ENCODE measurements around the gene LRRC1. TPM values are rescaled to one million over a fixed set of nuclear protein-coding genes. Genes with fewer than 3 reads are reported as not detected.

LRRC1 gene
- total RNA-seq, 4 donors from 2014 or later, result 23.2 to 38.5 (median 28.3) TPM

DNA sequence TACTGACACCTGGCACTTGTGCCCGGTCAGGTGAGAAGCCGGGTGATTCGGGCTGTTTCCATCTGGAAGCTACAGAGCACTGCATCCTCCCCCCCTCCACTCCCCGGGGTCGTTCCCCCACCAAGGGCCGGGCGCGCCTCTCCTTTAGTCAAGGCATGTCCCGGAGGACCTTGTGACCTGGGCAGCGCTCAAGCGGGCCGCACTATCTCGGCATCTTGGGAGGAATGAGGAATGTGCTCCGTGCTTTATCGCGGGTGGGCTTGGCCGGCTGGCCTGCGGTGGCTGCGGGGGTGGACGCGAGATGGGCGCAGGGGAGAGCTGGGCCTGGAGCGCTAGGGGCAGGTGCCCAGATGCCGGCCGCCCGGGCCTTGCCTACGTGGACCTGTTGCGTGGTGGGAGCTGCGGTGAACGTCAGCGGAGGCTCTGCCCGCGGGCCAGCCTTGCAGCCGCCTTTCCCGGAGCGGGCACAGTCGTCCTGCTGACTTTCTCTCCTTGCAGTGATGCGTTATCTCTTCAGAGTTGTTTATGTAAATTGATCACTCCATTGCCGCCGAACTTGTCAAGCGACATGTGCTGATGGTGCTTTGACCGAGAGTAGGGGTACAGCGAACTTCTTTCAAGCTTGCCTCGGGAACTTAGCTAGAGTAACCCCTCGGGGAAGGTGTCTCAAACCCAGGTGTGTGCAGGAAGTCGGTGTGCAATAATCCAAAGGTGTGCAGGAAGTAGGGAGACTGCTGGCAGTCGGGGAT, 1.1 kb downstream of the LRRC1 start:
- no peak for DNase-seq
- intact Hi-C loops (cut with DNase I), result loop anchor here (10.0 kb wide), 2 partner anchors 61 to 159 kb away; no protein-coding TSS in a partner anchor
- H3K9me3 ChIP-seq, result no peaks in the 10 kb centered on the region
- no peaks in the 10 kb centered on the region for H3K36me3 ChIP-seq
- H3K27me3 ChIP-seq, result no peaks in the 10 kb centered on the region
- WGBS, 2 donors, result 1 to 7% methylated on average over 11 of the region's 47 CpGs
- H3K27ac ChIP-seq, result peak overlapping the region; percentile 85 to 94 (median 91)
- peak overlapping the region; percentile 73 to 94 (median 80) for H3K4me3 ChIP-seq
- TF ChIP-seq, protein P1, sequence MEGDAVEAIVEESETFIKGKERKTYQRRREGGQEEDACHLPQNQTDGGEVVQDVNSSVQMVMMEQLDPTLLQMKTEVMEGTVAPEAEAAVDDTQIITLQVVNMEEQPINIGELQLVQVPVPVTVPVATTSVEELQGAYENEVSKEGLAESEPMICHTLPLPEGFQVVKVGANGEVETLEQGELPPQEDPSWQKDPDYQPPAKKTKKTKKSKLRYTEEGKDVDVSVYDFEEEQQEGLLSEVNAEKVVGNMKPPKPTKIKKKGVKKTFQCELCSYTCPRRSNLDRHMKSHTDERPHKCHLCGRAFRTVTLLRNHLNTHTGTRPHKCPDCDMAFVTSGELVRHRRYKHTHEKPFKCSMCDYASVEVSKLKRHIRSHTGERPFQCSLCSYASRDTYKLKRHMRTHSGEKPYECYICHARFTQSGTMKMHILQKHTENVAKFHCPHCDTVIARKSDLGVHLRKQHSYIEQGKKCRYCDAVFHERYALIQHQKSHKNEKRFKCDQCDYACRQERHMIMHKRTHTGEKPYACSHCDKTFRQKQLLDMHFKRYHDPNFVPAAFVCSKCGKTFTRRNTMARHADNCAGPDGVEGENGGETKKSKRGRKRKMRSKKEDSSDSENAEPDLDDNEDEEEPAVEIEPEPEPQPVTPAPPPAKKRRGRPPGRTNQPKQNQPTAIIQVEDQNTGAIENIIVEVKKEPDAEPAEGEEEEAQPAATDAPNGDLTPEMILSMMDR (IDR thresholded peaks at IDR 0.05), result no peak
- TF ChIP-seq POLR2A (IDR thresholded peaks at IDR 0.05), result peak in 1 of 4 donors; percentile 16
- peaks cover 0 to 63% (median 23%) of the 10 kb centered on the region in 3 donors for H3K4me1 ChIP-seq

DNA sequence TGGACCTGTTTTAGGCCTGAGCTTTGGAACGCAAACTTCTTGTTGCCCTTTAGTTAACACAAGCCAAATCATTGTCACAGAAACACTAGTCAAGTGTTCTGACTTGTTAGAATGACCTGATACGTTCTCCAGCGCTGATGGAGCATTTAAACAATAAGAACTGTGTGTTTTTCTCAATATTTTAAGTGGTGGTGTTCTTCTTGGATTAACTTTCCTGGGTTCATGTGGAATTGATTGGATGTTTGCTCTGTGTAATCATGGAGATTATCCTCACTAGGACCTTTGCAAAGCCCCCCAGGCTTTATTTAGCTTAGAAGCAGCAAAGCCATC, 1.6 kb downstream of the LRRC1 start:
- DNase-seq, result no peak
- Histone ChIP-seq H3K36me3 (no peaks in the 10 kb centered on the region), H3K27ac (peak overlapping the region; percentile 85 to 94 (median 91)), H3K4me3 (peak overlapping the region; percentile 73 to 94 (median 80)), H3K27me3 (no peaks in the 10 kb centered on the region), H3K9me3 (no peaks in the 10 kb centered on the region), H3K4me1 (peaks cover 0 to 63% (median 23%) of the 10 kb centered on the region in 3 donors)
- TF ChIP-seq, protein P1 (IDR thresholded peaks at IDR 0.05), result no peak
- TF ChIP-seq POLR2A (IDR thresholded peaks at IDR 0.05), result no peak
- intact Hi-C loops (cut with DNase I), result loop anchor here (10.0 kb wide), 2 partner anchors 62 to 158 kb away; no protein-coding TSS in a partner anchor
- 22 to 56% methylated on average over 3 of the region's 3 CpGs for WGBS, 2 donors

DNA sequence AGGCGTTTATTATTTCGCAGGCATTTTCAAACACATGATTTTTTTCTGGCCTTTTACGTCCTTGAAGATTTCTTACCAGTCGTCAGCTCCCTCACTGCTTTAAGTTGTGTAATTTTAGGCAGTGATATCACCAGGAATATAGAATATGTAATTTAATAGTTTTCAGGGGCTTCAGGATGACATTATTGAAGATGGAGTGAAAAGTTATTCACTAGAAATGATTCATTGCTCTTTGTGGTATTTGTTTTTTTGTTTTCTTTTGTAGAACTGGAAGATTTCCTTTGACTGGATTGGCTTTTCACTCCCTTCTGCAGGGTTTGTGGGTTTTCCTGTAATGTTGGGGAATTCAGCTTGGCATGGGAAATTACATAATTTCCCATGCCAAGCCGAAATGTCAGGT, 2.0 kb downstream of the LRRC1 start:
- no peak for TF ChIP-seq POLR2A (IDR thresholded peaks at IDR 0.05)
- TF ChIP-seq, protein P1 (IDR thresholded peaks at IDR 0.05), result no peak
- intact Hi-C loops (cut with DNase I), result loop anchor here (10.0 kb wide), 2 partner anchors 62 to 158 kb away; no protein-coding TSS in a partner anchor
- WGBS, 2 donors, result 29 to 40% methylated on average over 5 of the region's 5 CpGs
- H3K9me3 ChIP-seq, result no peaks in the 10 kb centered on the region
- H3K27me3 ChIP-seq, result no peaks in the 10 kb centered on the region
- peak overlapping the region; percentile 85 to 94 (median 91) for H3K27ac ChIP-seq
- peaks cover 0 to 63% (median 23%) of the 10 kb centered on the region in 3 donors for H3K4me1 ChIP-seq
- DNase-seq, result no peak
- H3K4me3 ChIP-seq, result peak overlapping the region; percentile 73 to 94 (median 80)
- no peaks in the 10 kb centered on the region for H3K36me3 ChIP-seq

DNA sequence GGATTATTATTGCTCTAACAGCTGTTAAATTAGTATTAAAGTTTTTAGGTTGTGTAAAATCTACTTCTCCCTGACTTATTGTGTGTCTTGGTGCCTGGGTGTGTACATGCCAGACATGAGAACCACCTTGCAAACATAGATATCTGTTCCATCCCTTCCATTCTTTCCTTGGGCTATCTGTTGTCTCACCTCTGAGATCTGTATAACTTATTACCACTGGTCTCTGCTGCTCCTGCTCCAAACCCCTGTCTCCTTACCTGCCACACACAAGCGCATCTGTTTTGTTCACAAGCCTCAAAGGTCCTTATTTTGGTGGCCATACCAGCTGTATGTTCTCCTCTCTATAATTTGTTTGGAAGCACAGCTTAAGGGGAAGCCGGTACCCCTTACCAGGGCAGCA, 2.5 kb downstream of the LRRC1 start:
- WGBS, 2 donors, result 94% methylated on average over 2 of the region's 2 CpGs
- no peak for DNase-seq
- Histone ChIP-seq H3K27ac (peak overlapping the region in 2 of 4 donors; percentile 90 to 94), H3K9me3 (no peaks in the 10 kb centered on the region), H3K27me3 (no peaks in the 10 kb centered on the region), H3K4me3 (peak overlapping the region in 3 of 4 donors; percentile 1 to 75 (median 73)), H3K36me3 (no peaks in the 10 kb centered on the region), H3K4me1 (peaks cover 0 to 57% (median 23%) of the 10 kb centered on the region in 3 donors)
- TF ChIP-seq POLR2A (IDR thresholded peaks at IDR 0.05), result no peak
- TF ChIP-seq, protein P1 (IDR thresholded peaks at IDR 0.05), result no peak
- intact Hi-C loops (cut with DNase I), result loop anchor here (10.0 kb wide), 2 partner anchors 63 to 157 kb away; no protein-coding TSS in a partner anchor

DNA sequence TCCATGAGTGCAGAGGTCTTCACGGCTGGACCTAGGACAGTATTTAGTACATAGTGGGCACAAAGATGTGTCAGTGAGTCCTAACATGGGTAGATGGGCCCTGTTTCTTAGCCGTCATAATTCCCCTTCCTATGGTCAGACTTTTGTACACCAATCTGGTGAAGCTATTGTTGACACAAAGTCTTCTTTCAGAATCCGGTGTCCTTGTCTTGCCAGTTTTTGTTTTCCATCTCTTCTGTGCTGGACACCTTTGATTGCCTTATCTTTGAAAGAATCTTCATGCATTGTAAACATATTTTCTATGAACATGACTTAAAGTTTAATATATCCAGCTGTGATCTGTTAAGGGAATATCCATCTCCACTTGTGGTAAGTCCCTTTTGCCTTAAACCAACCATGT, 4.5 kb downstream of the LRRC1 start:
- Histone ChIP-seq H3K27ac (no peak overlapping the region), H3K27me3 (no peaks in the 10 kb centered on the region), H3K9me3 (no peaks in the 10 kb centered on the region), H3K4me3 (no peak overlapping the region), H3K36me3 (no peaks in the 10 kb centered on the region), H3K4me1 (peaks cover 0 to 47% (median 19%) of the 10 kb centered on the region in 3 donors)
- 92% methylated on average over 3 of the region's 3 CpGs for WGBS, 2 donors
- intact Hi-C loops (cut with DNase I), result loop anchor here (10.0 kb wide), 2 partner anchors 65 to 155 kb away; no protein-coding TSS in a partner anchor
- no peak for DNase-seq
- TF ChIP-seq, protein P1 (IDR thresholded peaks at IDR 0.05), result no peak
- no peak for TF ChIP-seq POLR2A (IDR thresholded peaks at IDR 0.05)
